Raji (cell line): ENCODE data around the gene POC5.

Experiments used
- POLR2A ChIP-seq: IDR thresholded peaks from 2 replicates; pipeline ENCODE4 v1.6.1; 2011; ENCODE audit warnings: low read depth, low read length, control low read depth; ENCODE audit not compliant: insufficient read depth

POC5 gene

DNA sequence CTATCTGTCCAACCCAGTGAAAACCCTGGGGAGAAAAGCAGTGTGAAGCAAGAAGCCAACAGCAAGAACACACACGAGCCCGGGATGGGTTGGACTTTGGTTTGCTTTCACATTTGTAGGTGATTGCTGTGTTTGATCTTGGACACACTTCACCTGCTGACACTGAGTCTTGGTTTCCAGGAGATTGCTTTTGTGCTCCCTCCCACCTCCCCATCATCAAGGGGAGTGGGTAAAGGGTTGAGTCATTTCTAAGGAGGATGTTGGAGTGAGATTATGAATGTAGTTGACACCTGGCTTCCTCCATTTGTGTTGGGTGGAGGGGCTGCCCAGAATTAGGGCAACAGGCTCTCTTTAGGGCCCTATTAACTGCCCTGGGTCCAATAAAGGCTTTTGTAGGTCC is 68.5 kb downstream of the POC5 start:
- TF ChIP-seq POLR2A, result no peak

DNA sequence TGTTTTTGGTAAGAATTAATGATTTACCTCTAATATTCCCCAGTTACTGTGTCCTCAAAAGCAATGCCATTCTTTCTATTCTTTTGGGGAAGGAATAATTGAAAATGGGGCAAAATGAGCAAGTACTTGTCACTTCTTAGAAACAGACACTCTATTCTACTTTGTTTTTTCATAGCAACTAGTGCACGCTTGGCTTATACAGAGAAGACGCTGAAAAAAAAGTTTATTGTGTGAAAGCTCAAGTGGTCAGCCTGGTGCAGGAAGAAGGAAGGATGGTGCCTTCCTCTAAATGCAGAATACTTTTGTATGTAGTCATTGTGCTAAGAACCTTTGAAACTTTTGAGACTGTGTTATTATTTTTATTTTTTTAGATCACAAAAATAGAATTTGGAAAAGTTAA is 76.4 kb downstream of the POC5 start:
- no peak for TF ChIP-seq POLR2A

DNA sequence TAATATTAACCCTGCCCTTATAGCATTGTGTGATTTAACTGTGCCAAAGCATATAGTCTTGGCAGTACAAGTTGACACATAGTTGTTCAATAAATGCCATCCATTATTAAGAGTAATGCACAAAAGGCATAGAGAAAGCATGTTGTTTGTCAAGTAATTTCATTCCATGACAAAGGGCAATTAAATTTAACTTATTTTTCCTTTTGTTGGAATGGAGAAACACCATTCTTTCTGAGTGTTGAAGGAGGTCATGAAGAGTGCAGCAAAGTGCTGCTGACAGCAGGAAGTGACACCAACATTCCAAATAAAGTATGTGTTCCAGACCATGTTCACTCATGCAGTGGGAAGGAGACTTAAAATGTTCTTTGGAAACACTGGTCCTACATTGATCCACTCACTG is 76.8 kb downstream of the POC5 start:
- TF ChIP-seq POLR2A, result no peak

DNA sequence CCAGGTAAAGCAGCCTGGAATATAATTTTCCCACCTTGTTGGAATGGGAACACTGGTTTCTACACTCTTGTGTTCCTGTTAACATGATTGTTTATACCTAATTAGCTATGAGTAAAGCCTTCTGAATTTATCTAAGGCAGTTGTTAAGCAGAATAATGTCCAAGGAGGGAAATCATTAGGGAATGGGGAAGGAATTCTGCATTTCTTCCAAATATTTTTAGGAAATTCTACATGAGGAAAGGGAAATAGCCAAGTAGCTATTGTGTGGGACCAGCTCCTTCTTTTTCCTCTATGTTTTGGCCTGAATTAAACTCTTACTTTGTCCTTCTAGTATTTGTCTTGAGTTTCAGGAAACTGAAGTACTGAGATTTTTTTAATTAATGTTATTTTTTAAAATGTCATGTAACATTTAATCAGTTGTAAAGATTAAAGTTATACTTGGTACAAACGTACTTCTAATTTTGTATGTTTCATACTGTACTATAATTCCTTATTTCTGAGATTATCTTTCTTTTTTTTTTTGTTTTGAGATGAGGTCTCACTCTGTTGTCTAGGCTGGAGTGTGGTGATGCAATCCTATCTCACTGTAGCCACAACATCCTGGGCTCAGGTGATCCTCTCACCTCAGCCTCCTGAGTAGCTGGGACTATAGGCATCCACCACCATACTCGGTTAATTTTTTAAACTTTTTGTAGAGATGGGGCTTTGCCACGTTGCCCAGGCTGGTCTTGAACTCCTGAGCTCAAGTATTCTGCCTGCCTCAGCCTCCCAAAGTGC is 77.5 kb downstream of the POC5 start:
- no peak for TF ChIP-seq POLR2A

DNA sequence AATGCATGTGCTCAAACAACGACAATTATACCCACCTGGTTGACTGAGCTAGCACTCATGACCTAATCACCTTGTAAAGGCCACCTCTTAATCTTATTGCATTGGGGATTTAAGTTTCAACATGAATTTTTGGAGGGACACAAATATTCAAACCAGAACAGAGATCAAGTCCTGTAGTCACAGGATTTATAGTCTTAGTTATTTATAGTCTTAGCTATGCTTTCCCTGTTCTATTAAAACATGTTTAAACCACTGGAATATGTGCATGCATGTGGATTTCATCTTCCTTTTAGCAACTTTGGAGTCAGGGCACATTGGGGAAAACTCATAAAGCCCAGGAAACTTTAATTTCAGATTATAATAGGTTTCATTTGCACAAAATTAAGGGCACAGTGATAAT is 79.3 kb downstream of the POC5 start:
- no peak for TF ChIP-seq POLR2A

DNA sequence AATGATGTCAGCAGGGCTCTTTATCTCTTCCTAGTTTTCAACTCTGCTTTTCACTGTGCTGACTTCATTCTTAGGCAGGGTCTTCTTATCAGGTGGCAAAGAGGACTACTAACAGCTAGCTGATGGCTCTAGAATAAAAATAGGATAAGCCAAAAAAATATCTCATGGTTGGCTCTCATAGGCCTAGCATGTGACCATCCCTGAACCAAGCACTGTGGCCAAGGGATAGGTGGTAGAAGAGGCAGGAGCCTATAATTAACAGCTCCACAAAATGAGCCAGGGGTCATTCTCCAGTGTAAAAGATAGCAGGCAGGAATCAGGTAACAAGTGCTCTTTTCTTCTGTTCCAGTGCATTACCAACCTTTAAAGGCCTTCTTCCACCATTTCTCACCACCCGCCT is 84.9 kb downstream of the POC5 start:
- TF ChIP-seq POLR2A, result no peak

DNA sequence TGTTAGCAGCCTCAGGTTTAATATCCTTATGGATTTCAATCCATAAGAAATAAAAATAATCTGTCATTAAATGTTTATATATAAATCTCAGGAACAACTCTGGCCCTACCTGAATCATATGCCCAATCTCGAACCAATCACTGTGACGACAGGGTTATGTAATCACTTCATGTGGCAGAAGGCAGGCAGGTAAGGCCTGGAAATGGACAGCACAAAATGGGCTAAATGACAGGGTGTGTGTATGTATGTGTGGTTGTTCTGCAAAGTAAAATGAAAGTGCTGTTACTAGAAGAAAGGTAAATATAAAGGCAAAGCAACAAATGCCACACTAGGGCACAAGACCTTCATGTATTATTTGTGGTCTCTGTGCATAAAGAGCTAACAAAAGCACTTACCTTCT is 86.4 kb downstream of the POC5 start:
- no peak for TF ChIP-seq POLR2A

DNA sequence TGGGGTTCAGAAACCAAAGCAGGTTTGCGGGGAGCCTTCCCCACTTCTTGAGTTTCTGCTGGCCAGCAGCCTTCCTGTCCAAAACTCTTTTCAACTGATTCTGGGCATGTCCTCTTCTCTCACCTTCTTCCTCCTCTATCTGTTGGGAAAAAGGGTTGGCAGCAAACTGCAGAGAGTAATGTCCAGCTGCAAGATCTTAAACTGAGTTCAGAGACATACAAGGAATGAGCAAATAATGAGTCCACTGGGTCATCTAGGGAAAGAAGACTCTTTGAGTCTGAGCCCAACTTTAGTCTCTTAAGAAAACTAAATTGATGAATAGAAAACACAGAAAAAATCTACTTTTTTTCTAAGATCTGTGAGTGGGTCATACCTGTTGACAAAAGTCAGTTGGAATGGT is 89.4 kb downstream of the POC5 start:
- no peak for TF ChIP-seq POLR2A

DNA sequence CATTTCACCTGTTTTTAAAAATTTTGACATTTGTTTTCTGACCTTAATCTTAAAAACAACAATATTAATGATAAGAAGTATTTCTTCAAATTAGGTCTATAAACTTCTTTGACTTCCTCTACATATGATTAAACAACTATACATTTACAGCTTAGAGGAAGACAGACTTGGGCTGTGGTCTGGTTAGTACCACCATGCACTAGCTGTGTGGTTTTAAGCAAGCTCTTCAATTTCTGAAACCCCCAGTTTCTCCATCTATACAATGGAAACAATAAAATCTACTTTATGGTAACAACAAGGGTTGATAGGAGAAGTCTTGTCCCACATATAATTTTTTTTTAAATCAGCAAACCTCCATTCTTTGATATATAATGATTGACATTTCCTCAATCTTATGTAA is 90.3 kb downstream of the POC5 start:
- no peak for TF ChIP-seq POLR2A
